Fibroblast of lung (primary cell): ENCODE results near the gene RALGAPB. TPM values are rescaled to one million over a fixed set of nuclear protein-coding genes. Genes with fewer than 3 reads are reported as not detected.

Experiments
- DNase-seq, 2 donors: peaks; one replicate each; pipeline versions ENCODE4 v3.0.0 to v3.0.0-alpha.2; 2010; ENCODE audit warnings: low read depth in 2 of 2
- H2AFZ ChIP-seq: 2 replicates; pipeline ENCODE4 v1.5.1; 2012; ENCODE audit warnings: low read length, control low read depth, inconsistent platforms
- H3K27ac ChIP-seq: 2 replicates; pipeline ENCODE4 v1.5.1; 2011; ENCODE audit warnings: low read length, control low read depth; ENCODE audit not compliant: insufficient read depth
- H3K27me3 ChIP-seq: 2 replicates; pipeline ENCODE4 v1.5.1; 2011; ENCODE audit warnings: mild to moderate bottlenecking, low read length; ENCODE audit not compliant: control insufficient read depth, insufficient read depth
- H3K36me3 ChIP-seq: 2 replicates; pipeline ENCODE4 v1.5.1; 2011; ENCODE audit warnings: low read length; ENCODE audit not compliant: control insufficient read depth, insufficient read depth
- H3K4me1 ChIP-seq: 2 replicates; pipeline ENCODE4 v1.5.1; 2011; ENCODE audit warnings: low read length; ENCODE audit not compliant: control insufficient read depth, insufficient read depth; ENCODE audit errors: extremely low read depth
- H3K4me2 ChIP-seq: 2 replicates; pipeline ENCODE4 v1.5.1; 2011; ENCODE audit warnings: low read length, control low read depth; ENCODE audit not compliant: insufficient read depth; ENCODE audit errors: extremely low read depth
- H3K4me3 ChIP-seq, 4 experiments: fragments of 200-600 bp in 1 of 4; sonication (generic) in 1 of 4; replicated peaks in 1 of 4; 2 replicates each; pipeline ENCODE4 v1.5.1; 2011 to 2016; ENCODE audit warnings: low read length in 4 of 4, low read depth in 3 of 4, mild to moderate bottlenecking in 3 of 4, control low read depth in 2 of 4, inconsistent platforms in 1 of 4, mixed read lengths in 1 of 4; ENCODE audit not compliant: insufficient read depth in 1 of 4; ENCODE audit errors: control extremely low read depth in 1 of 4
- H3K79me2 ChIP-seq: 2 replicates; pipeline ENCODE4 v1.5.1; 2012; ENCODE audit warnings: mild to moderate bottlenecking, low read length, inconsistent platforms; ENCODE audit not compliant: control insufficient read depth, insufficient read depth
- H3K9ac ChIP-seq: 2 replicates; pipeline ENCODE4 v1.5.1; 2011; ENCODE audit warnings: mild to moderate bottlenecking, low read length, control low read depth; ENCODE audit not compliant: insufficient read depth
- H3K9me3 ChIP-seq: 2 replicates; pipeline ENCODE4 v1.5.1; 2012; ENCODE audit warnings: low read depth, low read length; ENCODE audit not compliant: control insufficient read depth, insufficient read depth
- H4K20me1 ChIP-seq: 2 replicates; pipeline ENCODE4 v1.5.1; 2011; ENCODE audit warnings: low read length; ENCODE audit not compliant: control insufficient read depth, insufficient read depth; ENCODE audit errors: extremely low read depth
- EZH2 ChIP-seq: IDR thresholded peaks from 2 replicates; pipeline ENCODE4 v1.5.1; 2012; ENCODE audit warnings: low read length, control low read depth, mild to moderate bottlenecking; ENCODE audit errors: missing control alignments
- polyA plus RNA-seq, 2 donors: library from polyadenylated mRNA; depleted of rRNA in 1 of 2; stranded (reverse) in 1 of 2; unstranded in 1 of 2; fragments of >200 nt; gene quantifications; 2 replicates each; pipeline ENCODE4 v1.2.1, GENCODE V29; 2011 to 2012; ENCODE audit warnings: missing spikeins in 1 of 2
- total RNA-seq: library from RNA; depleted of rRNA; stranded (reverse); fragments of >200 nt; gene quantifications from 2 replicates; pipeline ENCODE4 v1.2.1, GENCODE V29; 2014
- TF ChIP-seq, protein P1 (sequence below), 2 donors: IDR thresholded peaks in 1 of 2; conservative IDR thresholded peaks in 1 of 2; 1 replicate in 1 of 2; 2 replicates in 1 of 2; pipeline ENCODE4 v1.5.1; 2011 to 2012; ENCODE audit warnings: low read length in 2 of 2, control low read depth in 1 of 2, inconsistent platforms in 1 of 2, low read depth in 1 of 2, mild to moderate bottlenecking in 1 of 2

The RALGAPB gene
- total and polyA plus RNA-seq, 2 donors (not counting 1 experiment from before 2014, with no cell fraction given) = 19.5 to 31.4 TPM

DNA sequence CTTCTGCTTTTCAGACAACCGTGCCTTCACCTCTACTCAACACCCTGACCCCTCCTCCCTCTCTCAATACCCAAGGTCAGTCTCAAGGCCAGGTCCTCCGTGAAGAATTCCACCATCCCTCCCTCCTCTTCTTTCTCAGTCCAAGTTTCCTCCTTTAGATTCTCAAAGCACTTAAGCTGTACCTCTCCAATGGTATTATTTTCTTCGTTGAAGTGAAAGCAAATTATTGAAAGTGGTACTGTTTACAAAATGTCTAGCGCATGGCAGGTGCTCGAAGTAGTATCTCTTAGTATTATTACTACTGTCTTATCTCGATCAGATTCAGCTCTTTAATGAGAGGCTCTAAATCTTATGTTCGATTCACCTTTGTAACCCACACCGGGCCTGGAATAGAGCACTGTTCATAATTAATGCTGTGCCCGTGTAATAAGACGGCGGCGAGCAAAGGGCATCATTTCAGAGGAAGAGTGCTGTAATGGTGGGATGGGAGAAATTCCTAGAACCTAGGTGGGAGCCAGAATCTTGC lies 593 bp upstream of the RALGAPB start:
- Histone ChIP-seq H3K27ac (no peak overlapping the region), H4K20me1 (peaks cover 3% of the 10 kb centered on the region), H3K9me3 (no peaks in the 10 kb centered on the region), H3K4me1 (peaks cover 6% of the 10 kb centered on the region), H3K9ac (peak overlapping the region; percentile 34), H3K36me3 (no peaks in the 10 kb centered on the region), H3K4me2 (peak overlapping the region; percentile 95), H2AFZ (peak overlapping the region; percentile 99), H3K4me3 (peak overlapping the region; percentile 70 to 95 (median 85)), H3K79me2 (peaks cover 38% of the 10 kb centered on the region), H3K27me3 (peaks cover 3% of the 10 kb centered on the region)
- no peak for DNase-seq
- TF ChIP-seq, protein P1, sequence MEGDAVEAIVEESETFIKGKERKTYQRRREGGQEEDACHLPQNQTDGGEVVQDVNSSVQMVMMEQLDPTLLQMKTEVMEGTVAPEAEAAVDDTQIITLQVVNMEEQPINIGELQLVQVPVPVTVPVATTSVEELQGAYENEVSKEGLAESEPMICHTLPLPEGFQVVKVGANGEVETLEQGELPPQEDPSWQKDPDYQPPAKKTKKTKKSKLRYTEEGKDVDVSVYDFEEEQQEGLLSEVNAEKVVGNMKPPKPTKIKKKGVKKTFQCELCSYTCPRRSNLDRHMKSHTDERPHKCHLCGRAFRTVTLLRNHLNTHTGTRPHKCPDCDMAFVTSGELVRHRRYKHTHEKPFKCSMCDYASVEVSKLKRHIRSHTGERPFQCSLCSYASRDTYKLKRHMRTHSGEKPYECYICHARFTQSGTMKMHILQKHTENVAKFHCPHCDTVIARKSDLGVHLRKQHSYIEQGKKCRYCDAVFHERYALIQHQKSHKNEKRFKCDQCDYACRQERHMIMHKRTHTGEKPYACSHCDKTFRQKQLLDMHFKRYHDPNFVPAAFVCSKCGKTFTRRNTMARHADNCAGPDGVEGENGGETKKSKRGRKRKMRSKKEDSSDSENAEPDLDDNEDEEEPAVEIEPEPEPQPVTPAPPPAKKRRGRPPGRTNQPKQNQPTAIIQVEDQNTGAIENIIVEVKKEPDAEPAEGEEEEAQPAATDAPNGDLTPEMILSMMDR (conservative IDR thresholded peaks at IDR 0.05 in 1 of 2, IDR thresholded peaks at IDR 0.05 in 1 of 2; ENCODE audit: low read depth in 1 of 2, low read length in 2 of 2) = no peak
- TF ChIP-seq EZH2 = no peak

DNA sequence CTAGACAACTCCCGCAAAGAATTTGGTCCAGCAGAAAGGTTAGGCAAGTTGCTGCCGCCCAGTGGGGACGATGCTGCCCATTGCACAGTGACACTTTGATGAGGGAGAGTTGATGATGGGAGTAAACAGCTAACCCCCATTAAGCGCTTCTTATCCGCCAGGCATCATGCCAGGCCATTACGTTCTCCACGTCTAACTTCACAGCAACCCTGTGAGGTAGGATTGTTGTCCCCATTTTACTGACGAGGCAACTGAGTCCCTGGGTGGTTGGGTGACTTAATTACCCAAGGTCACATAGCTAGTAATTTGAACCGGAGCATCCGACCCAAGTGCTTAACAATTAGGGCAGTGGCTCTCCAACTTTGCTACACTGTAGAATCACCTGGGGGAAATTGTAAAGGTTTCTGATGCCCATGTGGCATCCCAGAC lies 738 bp downstream of the RALGAPB start:
- peaks cover 3% of the 10 kb centered on the region for H3K27me3 ChIP-seq
- peak overlapping the region; percentile 93 for H3K4me2 ChIP-seq
- H2AFZ ChIP-seq = no peak overlapping the region
- peak overlapping the region; percentile 91 for H3K9ac ChIP-seq
- peaks cover 6% of the 10 kb centered on the region for H3K4me1 ChIP-seq
- TF ChIP-seq, protein P1 (conservative IDR thresholded peaks at IDR 0.05 in 1 of 2, IDR thresholded peaks at IDR 0.05 in 1 of 2; ENCODE audit: low read depth in 1 of 2, low read length in 2 of 2) = peak in 1 of 2 donors; percentile 11
- TF ChIP-seq EZH2 = no peak
- peak overlapping the region; percentile 66 for H3K27ac ChIP-seq
- H3K79me2 ChIP-seq = peaks cover 50% of the 10 kb centered on the region
- H3K9me3 ChIP-seq = no peaks in the 10 kb centered on the region
- peaks cover 3% of the 10 kb centered on the region for H4K20me1 ChIP-seq
- no peaks in the 10 kb centered on the region for H3K36me3 ChIP-seq
- peak in 1 of 2 donors; percentile 15 for DNase-seq
- peak overlapping the region; percentile 70 to 95 (median 85) for H3K4me3 ChIP-seq

DNA sequence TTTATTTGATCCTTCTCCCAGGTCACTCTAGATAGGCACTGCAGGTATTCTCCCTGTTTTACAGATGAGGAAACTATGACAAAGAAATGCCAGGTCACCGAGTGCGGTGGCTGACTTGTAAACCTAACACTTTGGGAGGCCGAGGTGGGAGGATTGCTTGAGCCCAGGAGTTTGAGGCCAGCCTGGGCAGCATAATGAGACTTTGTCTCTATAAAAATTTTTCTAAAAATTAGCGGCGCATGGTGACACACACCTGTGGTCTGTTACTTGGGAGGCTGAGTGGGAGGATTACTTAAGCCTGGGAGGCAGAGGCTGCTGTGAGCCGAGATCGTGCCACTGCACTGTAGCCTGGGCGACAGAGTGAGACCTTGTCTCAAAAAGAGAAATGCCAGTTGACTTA lies 5.1 kb downstream of the RALGAPB start:
- no peak for TF ChIP-seq EZH2
- TF ChIP-seq, protein P1 (conservative IDR thresholded peaks at IDR 0.05 in 1 of 2, IDR thresholded peaks at IDR 0.05 in 1 of 2; ENCODE audit: low read depth in 1 of 2, low read length in 2 of 2) = no peak
- Histone ChIP-seq H3K79me2 (peaks cover 68% of the 10 kb centered on the region), H3K9me3 (no peaks in the 10 kb centered on the region), H3K9ac (no peak overlapping the region), H2AFZ (no peak overlapping the region), H4K20me1 (peaks cover 6% of the 10 kb centered on the region), H3K4me1 (peaks cover 6% of the 10 kb centered on the region), H3K36me3 (no peaks in the 10 kb centered on the region), H3K4me2 (no peak overlapping the region), H3K27me3 (no peaks in the 10 kb centered on the region), H3K27ac (no peak overlapping the region), H3K4me3 (no peak overlapping the region)
- no peak for DNase-seq
